Trophoblast cell (in vitro differentiated cells and primary cell): Measurements from ENCODE around the gene DOCK2.
A peak's percentile ranks its signal among the peaks of the same experiment; 100 is the strongest.

Experiments used
- DNase-seq, 2 donors: peaks; one replicate each; pipeline ENCODE4 v3.0.0-alpha.2; 2016
- H2AFZ ChIP-seq: 2 replicates; pipeline ENCODE4 v1.6.1; 2013; ENCODE audit warnings: low read length, moderate library complexity, mild to moderate bottlenecking; ENCODE audit not compliant: insufficient read depth, poor library complexity
- H2AK5ac ChIP-seq: 2 replicates; pipeline ENCODE4 v1.6.1; 2013; ENCODE audit warnings: mild to moderate bottlenecking, low read length
- H2BK120ac ChIP-seq: 2 replicates; pipeline ENCODE4 v1.6.1; 2013; ENCODE audit warnings: low read length, mild to moderate bottlenecking, moderate library complexity; ENCODE audit not compliant: insufficient read depth, poor library complexity
- H2BK12ac ChIP-seq: 2 replicates; pipeline ENCODE4 v1.6.1; 2013; ENCODE audit warnings: mild to moderate bottlenecking, low read length, moderate library complexity
- H2BK5ac ChIP-seq: 2 replicates; pipeline ENCODE4 v1.6.1; 2013; ENCODE audit warnings: low read length, low read depth, moderate library complexity, mild to moderate bottlenecking; ENCODE audit not compliant: poor library complexity
- H3K14ac ChIP-seq: 2 replicates; pipeline ENCODE4 v1.6.1; 2013; ENCODE audit warnings: mild to moderate bottlenecking, low read length
- H3K18ac ChIP-seq: 2 replicates; pipeline ENCODE4 v1.6.1; 2013; ENCODE audit warnings: mild to moderate bottlenecking, low read length
- H3K23ac ChIP-seq: 2 replicates; pipeline ENCODE4 v1.6.1; 2013; ENCODE audit warnings: low read length
- H3K27ac ChIP-seq: 2 replicates; pipeline ENCODE4 v1.5.1; 2013; ENCODE audit warnings: low read depth, mild to moderate bottlenecking, inconsistent platforms, low read length, moderate library complexity
- H3K27me3 ChIP-seq: 2 replicates; pipeline ENCODE4 v1.6.1; 2013; ENCODE audit warnings: inconsistent platforms, mild to moderate bottlenecking, low read length, moderate library complexity; ENCODE audit not compliant: insufficient read depth
- H3K36me3 ChIP-seq, 2 experiments: 1 replicate in 1 of 2; 2 replicates in 1 of 2; pipeline ENCODE4 v1.6.1; 2013; ENCODE audit warnings: low read length in 2 of 2, mild to moderate bottlenecking in 2 of 2, moderate library complexity in 1 of 2; ENCODE audit not compliant: insufficient read depth in 2 of 2, control insufficient read depth in 1 of 2
- H3K4ac ChIP-seq: 2 replicates; pipeline ENCODE4 v1.6.1; 2013; ENCODE audit warnings: low read depth, mild to moderate bottlenecking, low read length, moderate library complexity
- H3K4me1 ChIP-seq, 2 experiments: 1 replicate in 1 of 2; 2 replicates in 1 of 2; pipeline ENCODE4 v1.6.1; 2013; ENCODE audit warnings: low read length in 2 of 2, mild to moderate bottlenecking in 2 of 2, moderate library complexity in 1 of 2; ENCODE audit not compliant: insufficient read depth in 2 of 2, control insufficient read depth in 1 of 2
- H3K4me2 ChIP-seq: 2 replicates; pipeline ENCODE4 v1.6.1; 2013; ENCODE audit warnings: inconsistent platforms, mild to moderate bottlenecking, low read length, moderate library complexity
- H3K4me3 ChIP-seq: 2 replicates; pipeline ENCODE4 v1.5.1; 2013; ENCODE audit warnings: mild to moderate bottlenecking, low read depth, low read length, inconsistent platforms
- H3K79me1 ChIP-seq: one replicate; pipeline ENCODE4 v1.6.1; 2013; ENCODE audit warnings: low read length
- H3K79me2 ChIP-seq: 2 replicates; pipeline ENCODE4 v1.6.1; 2013; ENCODE audit warnings: low read length, mild to moderate bottlenecking; ENCODE audit not compliant: control insufficient read depth, insufficient read depth, poor library complexity
- H3K9ac ChIP-seq: 2 replicates; pipeline ENCODE4 v1.6.1; 2013; ENCODE audit warnings: mild to moderate bottlenecking, low read length
- H3K9me3 ChIP-seq: 2 replicates; pipeline ENCODE4 v1.6.1; 2013; ENCODE audit warnings: low read depth, mild to moderate bottlenecking, control low read depth, inconsistent platforms, low read length; ENCODE audit not compliant: insufficient read depth
- H4K12ac ChIP-seq: 2 replicates; pipeline ENCODE4 v1.6.1; 2013; ENCODE audit warnings: low read depth, mild to moderate bottlenecking, low read length, moderate library complexity
- H4K8ac ChIP-seq: 2 replicates; pipeline ENCODE4 v1.6.1; 2013; ENCODE audit warnings: low read depth, mild to moderate bottlenecking, low read length, moderate library complexity
- H4K91ac ChIP-seq: one replicate; pipeline ENCODE4 v1.6.1; 2013; ENCODE audit warnings: low read depth, mild to moderate bottlenecking, low read length, moderate library complexity
- WGBS: extraction: QIAGEN DNeasy Blood & Tissue Kit; methylation state at CpG from one replicate; pipeline ENCODE4 v1.1.7; 2013; ENCODE audit warnings: missing lambda C conversion rate; ENCODE audit not compliant: insufficient read length, insufficient coverage; ENCODE audit errors: extremely low coverage; 5-methylcytosine and 5-hydroxymethylcytosine counted together

The DOCK2 gene

GRCh38 chr5:169993485-169993790 is 356.4 kb downstream of the DOCK2 start:
- no peak overlapping the region for H2BK12ac ChIP-seq
- H4K91ac ChIP-seq: no peak overlapping the region
- H3K79me2 ChIP-seq: no peaks in the 10 kb centered on the region
- no peak overlapping the region for H3K4ac ChIP-seq
- no peak for DNase-seq
- H2AFZ ChIP-seq: no peak overlapping the region
- H3K79me1 ChIP-seq: no peaks in the 10 kb centered on the region
- no peak overlapping the region for H2AK5ac ChIP-seq
- no peak overlapping the region for H4K12ac ChIP-seq
- no peak overlapping the region for H4K8ac ChIP-seq
- H3K23ac ChIP-seq: no peak overlapping the region
- no peaks in the 10 kb centered on the region for H3K36me3 ChIP-seq
- H3K4me2 ChIP-seq: no peak overlapping the region
- H3K9ac ChIP-seq: no peak overlapping the region
- no peak overlapping the region for H3K4me3 ChIP-seq
- H2BK5ac ChIP-seq: no peak overlapping the region
- H3K27me3 ChIP-seq: no peaks in the 10 kb centered on the region
- H3K4me1 ChIP-seq: no peaks in the 10 kb centered on the region
- H2BK120ac ChIP-seq: no peak overlapping the region
- no CpG with 5 or more reads among the region's 2 CpGs for WGBS
- no peak overlapping the region for H3K14ac ChIP-seq
- H3K27ac ChIP-seq: no peak overlapping the region
- H3K9me3 ChIP-seq: no peaks in the 10 kb centered on the region
- H3K18ac ChIP-seq: no peak overlapping the region

- no CpG with 5 or more reads among the region's 3 CpGs for WGBS
Observed at GRCh38 chr5:169997798-169998197, 360.7 kb downstream of the DOCK2 start.

GRCh38 chr5:169999621-170000020 is 362.5 kb downstream of the DOCK2 start:
- Histone ChIP-seq H3K27me3 (no peaks in the 10 kb centered on the region), H3K4me2 (no peak overlapping the region), H3K9ac (no peak overlapping the region), H3K23ac (no peak overlapping the region), H3K9me3 (no peaks in the 10 kb centered on the region), H3K27ac (no peak overlapping the region), H3K36me3 (no peaks in the 10 kb centered on the region), H3K79me2 (no peaks in the 10 kb centered on the region), H3K4ac (no peak overlapping the region), H4K91ac (no peak overlapping the region), H2AFZ (no peak overlapping the region), H3K4me3 (no peak overlapping the region), H3K4me1 (no peaks in the 10 kb centered on the region), H4K8ac (no peak overlapping the region), H2BK120ac (no peak overlapping the region), H2AK5ac (no peak overlapping the region), H2BK5ac (no peak overlapping the region), H3K14ac (no peak overlapping the region), H3K18ac (no peak overlapping the region), H4K12ac (no peak overlapping the region), H3K79me1 (no peaks in the 10 kb centered on the region), H2BK12ac (no peak overlapping the region)
- DNase-seq: no peak
- no CpG with 5 or more reads among the region's 3 CpGs for WGBS

More at GRCh38 chr5:169997798-169998197, 360.7 kb downstream of the DOCK2 start:
- peak; percentile 32 to 48 for DNase-seq
- Histone ChIP-seq H2AK5ac (no peak overlapping the region), H3K4me3 (no peak overlapping the region), H2BK12ac (no peak overlapping the region), H2AFZ (no peak overlapping the region), H3K4me1 (no peaks in the 10 kb centered on the region), H2BK120ac (no peak overlapping the region), H3K4ac (no peak overlapping the region), H4K12ac (no peak overlapping the region), H3K9me3 (no peaks in the 10 kb centered on the region), H3K9ac (no peak overlapping the region), H3K14ac (no peak overlapping the region), H3K27ac (no peak overlapping the region), H3K18ac (no peak overlapping the region), H3K79me1 (no peaks in the 10 kb centered on the region), H3K79me2 (no peaks in the 10 kb centered on the region), H4K91ac (no peak overlapping the region), H4K8ac (no peak overlapping the region), H2BK5ac (no peak overlapping the region), H3K36me3 (no peaks in the 10 kb centered on the region), H3K23ac (no peak overlapping the region), H3K4me2 (no peak overlapping the region), H3K27me3 (no peaks in the 10 kb centered on the region)

GRCh38 chr5:170000155-170000554 is 363.1 kb downstream of the DOCK2 start:
- no CpG with 5 or more reads among the region's 2 CpGs for WGBS
- DNase-seq: no peak

More at GRCh38 chr5:170000155-170000554, 363.1 kb downstream of the DOCK2 start:
- Histone ChIP-seq H3K36me3 (no peaks in the 10 kb centered on the region), H2AFZ (no peak overlapping the region), H3K79me1 (no peaks in the 10 kb centered on the region), H3K9ac (no peak overlapping the region), H3K27ac (no peak overlapping the region), H4K91ac (no peak overlapping the region), H4K8ac (no peak overlapping the region), H2BK12ac (no peak overlapping the region), H3K4me1 (no peaks in the 10 kb centered on the region), H3K9me3 (no peaks in the 10 kb centered on the region), H3K14ac (no peak overlapping the region), H3K4me3 (no peak overlapping the region), H2BK5ac (no peak overlapping the region), H3K18ac (no peak overlapping the region), H2BK120ac (no peak overlapping the region), H3K23ac (no peak overlapping the region), H2AK5ac (no peak overlapping the region), H4K12ac (no peak overlapping the region), H3K79me2 (no peaks in the 10 kb centered on the region), H3K27me3 (no peaks in the 10 kb centered on the region), H3K4me2 (no peak overlapping the region), H3K4ac (no peak overlapping the region)
